ENCODE measurements around the gene CPEB3. TPM values are rescaled to one million over a fixed set of nuclear protein-coding genes. Genes with fewer than 3 reads are reported as not detected.

The CPEB3 gene
- total RNA-seq, 6 experiments from 2014 or later = 0.85 to 1.1 (median 1.0) TPM

DNA sequence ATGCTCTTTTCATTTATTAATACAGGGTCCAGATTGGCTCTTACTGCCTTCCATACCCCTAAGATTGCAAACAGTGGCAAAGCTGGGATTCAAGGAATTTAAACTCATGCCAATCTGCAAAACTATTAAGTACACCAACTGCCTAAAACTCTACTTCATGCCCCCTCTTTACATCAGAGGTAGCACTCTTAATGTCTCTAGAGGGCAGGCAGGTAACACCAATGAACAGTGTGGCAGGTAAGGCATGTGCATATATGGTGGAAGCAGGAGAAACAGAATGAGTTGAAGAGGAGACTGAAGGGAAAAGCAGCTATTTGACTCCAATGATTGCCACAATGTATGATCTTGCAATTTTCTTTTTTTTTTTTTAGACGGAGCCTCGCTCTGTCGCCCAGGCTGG lies 210.6 kb downstream of the CPEB3 start:
- H3K9me3 Mint-ChIP-seq = no peaks in the 10 kb centered on the region
- no peak overlapping the region for H3K27ac Mint-ChIP-seq
- H3K4me1 Mint-ChIP-seq (ENCODE audit: low read depth) = peaks cover 22% of the 10 kb centered on the region
- no peak overlapping the region for H3K4me3 Mint-ChIP-seq
- no peaks in the 10 kb centered on the region for H3K36me3 Mint-ChIP-seq (ENCODE audit: low read depth)
- DNase-seq = no peak
- no peak for TF ChIP-seq CTCF (IDR thresholded peaks at IDR 0.05)
- H3K27me3 Mint-ChIP-seq (ENCODE audit: insufficient read depth) = peaks cover 1% of the 10 kb centered on the region; the same call in 1 of the 2 replicates

DNA sequence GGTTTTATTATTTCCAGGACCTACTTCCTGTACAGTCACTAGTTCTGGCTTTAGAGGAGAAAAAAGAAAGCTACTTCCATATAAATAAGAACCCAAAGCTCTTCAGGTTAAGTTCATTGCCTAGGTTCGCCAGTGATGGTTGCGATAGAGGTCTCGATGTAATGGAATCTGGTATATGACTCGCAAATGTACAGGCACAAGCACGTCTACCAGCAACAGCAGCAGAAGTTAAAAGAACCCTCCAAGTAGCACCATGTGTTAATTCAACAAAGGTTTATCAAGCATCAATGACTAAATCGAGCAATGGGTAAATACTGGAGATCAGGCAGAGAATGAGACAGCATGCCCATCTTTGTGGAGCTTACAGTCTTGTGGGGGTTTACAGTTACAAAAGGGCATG lies 211.9 kb downstream of the CPEB3 start:
- Mint-ChIP-seq H3K9me3 (no peaks in the 10 kb centered on the region), H3K4me3 (no peak overlapping the region), H3K4me1 (ENCODE audit: low read depth) (peaks cover 22% of the 10 kb centered on the region), H3K27ac (no peak overlapping the region), H3K27me3 (ENCODE audit: insufficient read depth) (peaks cover 1% of the 10 kb centered on the region; the same call in 1 of the 2 replicates), H3K36me3 (ENCODE audit: low read depth) (no peaks in the 10 kb centered on the region)
- TF ChIP-seq CTCF (IDR thresholded peaks at IDR 0.05) = no peak
- no peak for DNase-seq

- peaks cover 1% of the 10 kb centered on the region; the same call in 1 of the 2 replicates for H3K27me3 Mint-ChIP-seq (ENCODE audit: insufficient read depth)
- H3K4me3 Mint-ChIP-seq = no peak overlapping the region
- H3K4me1 Mint-ChIP-seq (ENCODE audit: low read depth) = peaks cover 8% of the 10 kb centered on the region
- no peaks in the 10 kb centered on the region for H3K9me3 Mint-ChIP-seq
- no peak for DNase-seq
- no peak for TF ChIP-seq CTCF (IDR thresholded peaks at IDR 0.05)
- no peaks in the 10 kb centered on the region for H3K36me3 Mint-ChIP-seq (ENCODE audit: low read depth)
- no peak overlapping the region for H3K27ac Mint-ChIP-seq
These were observed 214.2 kb downstream of the CPEB3 start for GRCh38 chr10:92076722-92077121.

- DNase-seq = no peak
- H3K4me1 Mint-ChIP-seq (ENCODE audit: low read depth) = no peaks in the 10 kb centered on the region
- no peak overlapping the region for H3K4me3 Mint-ChIP-seq
- no peak for TF ChIP-seq CTCF (IDR thresholded peaks at IDR 0.05)
- no peaks in the 10 kb centered on the region for H3K36me3 Mint-ChIP-seq (ENCODE audit: low read depth)
- peaks cover 1% of the 10 kb centered on the region; the same call in 1 of the 2 replicates for H3K27me3 Mint-ChIP-seq (ENCODE audit: insufficient read depth)
- H3K9me3 Mint-ChIP-seq = no peaks in the 10 kb centered on the region
- H3K27ac Mint-ChIP-seq = no peak overlapping the region
These were observed 215.0 kb downstream of the CPEB3 start for GRCh38 chr10:92075829-92076228.

- no peak overlapping the region for H3K4me3 Mint-ChIP-seq
- no peak overlapping the region for H3K27ac Mint-ChIP-seq
- DNase-seq = peak; percentile 20
- no peaks in the 10 kb centered on the region for H3K9me3 Mint-ChIP-seq
- H3K36me3 Mint-ChIP-seq (ENCODE audit: low read depth) = no peaks in the 10 kb centered on the region
- H3K4me1 Mint-ChIP-seq (ENCODE audit: low read depth) = peaks cover under 1% of the 10 kb centered on the region; the same call in 1 of the 2 replicates
- peaks cover 1% of the 10 kb centered on the region; the same call in 1 of the 2 replicates for H3K27me3 Mint-ChIP-seq (ENCODE audit: insufficient read depth)
- TF ChIP-seq CTCF (IDR thresholded peaks at IDR 0.05) = peak; percentile 64
These were observed 216.6 kb downstream of the CPEB3 start for GRCh38 chr10:92074126-92074887.

Measured in HFFc6 (cell line).